Measurements from ENCODE around the gene PSMD7.

GRCh38 chr16:74279266-74279665 is 17.3 kb upstream of the PSMD7 start:
- no peak for TF ChIP-seq POLR2A (IDR thresholded peaks at IDR 0.05; ENCODE audit: low read depth, low read length)
- no peak for TF ChIP-seq CTCF (IDR thresholded peaks at IDR 0.05; ENCODE audit: extremely low read depth in 1 of 2, insufficient read depth in 1 of 2, low read depth in 1 of 2, low read length in 2 of 2)
- no peak for TF ChIP-seq MAX (IDR thresholded peaks at IDR 0.05; ENCODE audit: insufficient read depth, insufficient read length)
- TF ChIP-seq POLR2AphosphoS5 (IDR thresholded peaks at IDR 0.05; ENCODE audit: insufficient read depth, low read depth, low read length), result no peak
- TF ChIP-seq JUN (IDR thresholded peaks at IDR 0.05; ENCODE audit: borderline replicate concordance, insufficient read depth, insufficient read length, low read depth), result no peak
- TF ChIP-seq EZH2 (IDR thresholded peaks at IDR 0.05; ENCODE audit: borderline replicate concordance, low read depth, low read length, severe bottlenecking), result no peak
- no peak for TF ChIP-seq MYC (IDR thresholded peaks at IDR 0.05; ENCODE audit: low read depth, low read length)

Data from endothelial cell of umbilical vein (primary cell).